HG03354 (cell line): ENCODE data around the gene PCDH17.

Source experiments
- ATAC-seq: cut with Tn5 transposase; IDR thresholded peaks from one replicate; pipeline ENCODE4 v1.9.1; 2021; ENCODE audit warnings: mild to moderate bottlenecking; ENCODE audit not compliant: unreplicated experiment, poor library complexity, severe bottlenecking

Gene PCDH17

DNA sequence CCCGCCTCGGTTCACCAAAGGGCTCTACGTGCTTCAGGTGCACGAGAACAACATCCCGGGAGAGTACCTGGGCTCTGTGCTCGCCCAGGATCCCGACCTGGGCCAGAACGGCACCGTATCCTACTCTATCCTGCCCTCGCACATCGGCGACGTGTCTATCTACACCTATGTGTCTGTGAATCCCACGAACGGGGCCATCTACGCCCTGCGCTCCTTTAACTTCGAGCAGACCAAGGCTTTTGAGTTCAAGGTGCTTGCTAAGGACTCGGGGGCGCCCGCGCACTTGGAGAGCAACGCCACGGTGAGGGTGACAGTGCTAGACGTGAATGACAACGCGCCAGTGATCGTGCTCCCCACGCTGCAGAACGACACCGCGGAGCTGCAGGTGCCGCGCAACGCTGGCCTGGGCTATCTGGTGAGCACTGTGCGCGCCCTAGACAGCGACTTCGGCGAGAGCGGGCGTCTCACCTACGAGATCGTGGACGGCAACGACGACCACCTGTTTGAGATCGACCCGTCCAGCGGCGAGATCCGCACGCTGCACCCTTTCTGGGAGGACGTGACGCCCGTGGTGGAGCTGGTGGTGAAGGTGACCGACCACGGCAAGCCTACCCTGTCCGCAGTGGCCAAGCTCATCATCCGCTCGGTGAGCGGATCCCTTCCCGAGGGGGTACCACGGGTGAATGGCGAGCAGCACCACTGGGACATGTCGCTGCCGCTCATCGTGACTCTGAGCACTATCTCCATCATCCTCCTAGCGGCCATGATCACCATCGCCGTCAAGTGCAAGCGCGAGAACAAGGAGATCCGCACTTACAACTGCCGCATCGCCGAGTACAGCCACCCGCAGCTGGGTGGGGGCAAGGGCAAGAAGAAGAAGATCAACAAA lies 2.6 kb downstream of the PCDH17 start:
- ATAC-seq: no peak

DNA sequence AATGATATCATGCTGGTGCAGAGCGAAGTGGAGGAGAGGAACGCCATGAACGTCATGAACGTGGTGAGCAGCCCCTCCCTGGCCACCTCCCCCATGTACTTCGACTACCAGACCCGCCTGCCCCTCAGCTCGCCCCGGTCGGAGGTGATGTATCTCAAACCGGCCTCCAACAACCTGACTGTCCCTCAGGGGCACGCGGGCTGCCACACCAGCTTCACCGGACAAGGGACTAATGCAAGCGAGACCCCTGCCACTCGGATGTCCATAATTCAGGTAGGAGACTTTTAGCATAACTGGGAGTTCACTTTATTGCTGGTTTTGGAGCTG lies 3.3 kb downstream of the PCDH17 start:
- ATAC-seq: no peak

DNA sequence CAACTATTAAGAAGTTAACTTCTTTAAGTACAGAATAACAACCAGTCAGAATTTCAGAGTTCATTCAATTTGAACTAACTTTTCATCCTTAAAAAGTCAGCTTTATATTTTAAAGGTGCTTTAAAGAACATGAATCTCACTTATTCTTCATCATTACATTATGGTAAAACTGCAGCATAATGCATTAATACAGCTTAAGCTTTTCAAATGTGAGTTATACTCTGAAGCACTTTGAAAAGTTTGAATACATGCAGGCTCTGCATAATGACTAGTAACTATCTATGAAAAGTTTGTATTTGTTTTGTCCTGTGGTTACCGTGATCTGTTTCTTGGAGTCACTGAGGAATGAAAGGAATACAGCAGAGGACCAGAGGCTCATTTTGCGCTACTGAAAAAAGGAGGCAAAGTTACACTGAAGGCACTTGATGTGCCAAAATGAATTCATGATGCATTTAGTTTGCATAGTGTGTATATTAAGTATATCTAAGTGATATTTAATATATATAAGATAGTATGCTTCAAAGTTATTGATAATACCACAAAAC lies 4.1 kb downstream of the PCDH17 start:
- ATAC-seq: no peak

GRCh38 chr13:57636816-57637215 lies 5.3 kb downstream of the PCDH17 start:
- ATAC-seq: no peak

- ATAC-seq: no peak
Observed at GRCh38 chr13:57637515-57637914, 6.0 kb downstream of the PCDH17 start.

- ATAC-seq: no peak
Observed at GRCh38 chr13:57638186-57638890, 6.8 kb downstream of the PCDH17 start.

DNA sequence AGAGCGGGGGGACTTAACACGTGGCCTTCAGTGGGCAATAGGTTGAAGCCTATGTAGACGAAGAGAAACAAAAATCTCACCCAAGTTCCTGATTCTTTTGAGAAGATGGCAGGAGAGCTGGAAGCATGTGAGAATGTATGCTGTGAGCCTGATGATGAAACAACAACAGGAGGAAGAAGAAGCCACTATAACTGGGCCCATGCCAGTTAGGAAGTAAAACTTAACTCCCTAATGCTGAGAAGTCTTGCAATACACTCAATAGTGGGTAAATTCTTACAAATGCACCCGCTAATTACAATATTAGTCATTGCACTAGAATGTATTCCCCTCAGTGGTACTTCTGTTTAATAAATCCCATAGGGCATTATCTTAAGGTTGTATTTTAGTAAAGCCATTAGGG lies 9.1 kb downstream of the PCDH17 start:
- ATAC-seq: no peak

DNA sequence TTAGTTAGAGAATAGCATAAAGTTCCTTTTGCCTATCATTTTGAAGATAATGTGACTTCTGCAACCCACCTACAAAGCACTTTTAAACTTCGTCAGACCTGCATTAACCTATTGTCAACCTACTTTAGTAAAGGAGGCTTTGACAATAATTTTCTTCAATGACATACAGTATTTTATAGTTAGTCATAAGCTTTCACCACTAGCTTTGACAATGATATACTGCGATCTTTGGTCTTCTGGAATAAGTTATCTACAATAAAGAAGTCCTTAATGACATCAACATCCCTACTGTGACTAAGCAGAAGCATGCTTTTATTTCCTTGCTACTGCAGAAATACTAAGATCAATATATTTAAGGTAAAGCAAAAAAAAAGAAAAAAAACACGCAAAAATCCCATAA lies 9.5 kb downstream of the PCDH17 start:
- ATAC-seq: no peak

- ATAC-seq: no peak
Observed at GRCh38 chr13:57644106-57644505, 12.6 kb downstream of the PCDH17 start.

DNA sequence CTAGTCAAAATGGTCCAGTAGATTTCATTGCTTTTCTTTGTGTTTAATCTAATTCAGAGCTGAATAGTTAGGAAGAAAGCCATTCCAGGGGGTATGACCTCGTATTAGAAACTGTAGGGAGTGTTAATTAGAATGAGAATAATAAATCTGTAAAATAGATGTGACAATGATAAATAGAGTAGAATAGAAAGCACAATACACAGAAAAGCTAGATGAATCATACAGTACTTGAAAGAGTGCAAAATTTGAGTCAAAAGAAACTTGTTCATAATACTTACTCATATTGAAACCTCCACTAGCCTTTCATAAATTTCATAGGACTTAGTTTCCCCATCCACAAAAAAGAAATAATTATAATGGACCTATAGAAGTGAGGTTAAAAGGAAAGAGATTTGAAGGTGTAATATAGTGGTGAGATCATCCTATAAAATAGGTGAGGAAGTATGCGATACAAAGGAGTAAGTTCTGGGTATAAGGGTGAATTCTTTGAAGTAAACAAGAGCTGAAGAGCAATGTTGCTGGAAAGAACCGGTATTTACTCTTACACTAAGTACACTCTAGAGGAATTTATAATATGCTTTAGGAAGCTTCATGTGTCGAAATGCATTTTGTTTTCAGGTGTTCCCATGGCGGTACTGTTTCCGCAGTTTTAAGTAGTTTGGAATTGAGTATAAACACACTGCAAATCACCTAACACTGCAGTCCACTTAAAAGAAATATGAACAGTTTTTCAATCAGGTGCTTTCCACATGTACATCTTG lies 21.9 kb downstream of the PCDH17 start:
- ATAC-seq: no peak

DNA sequence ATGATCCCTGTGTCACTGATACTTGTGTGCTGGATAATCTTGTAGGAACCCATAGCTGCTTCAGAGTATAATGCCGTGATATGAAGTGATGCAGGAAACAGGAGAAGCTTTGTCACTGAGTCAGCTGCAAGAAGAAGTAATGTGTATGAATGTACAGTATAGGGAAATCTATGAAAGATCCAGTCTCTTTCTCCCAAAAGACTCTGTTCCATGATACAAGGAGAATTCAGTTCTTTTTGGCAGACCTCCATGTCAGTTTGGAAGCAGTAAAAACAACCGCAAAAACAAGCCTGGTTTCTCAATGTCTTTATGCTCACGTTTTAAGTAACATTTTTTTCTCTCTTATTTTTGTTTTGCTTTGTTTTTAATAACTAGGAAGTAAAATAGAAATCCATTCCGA lies 33.9 kb downstream of the PCDH17 start:
- no peak for ATAC-seq

- no peak for ATAC-seq
Observed at GRCh38 chr13:57666131-57666953, 34.8 kb downstream of the PCDH17 start.

DNA sequence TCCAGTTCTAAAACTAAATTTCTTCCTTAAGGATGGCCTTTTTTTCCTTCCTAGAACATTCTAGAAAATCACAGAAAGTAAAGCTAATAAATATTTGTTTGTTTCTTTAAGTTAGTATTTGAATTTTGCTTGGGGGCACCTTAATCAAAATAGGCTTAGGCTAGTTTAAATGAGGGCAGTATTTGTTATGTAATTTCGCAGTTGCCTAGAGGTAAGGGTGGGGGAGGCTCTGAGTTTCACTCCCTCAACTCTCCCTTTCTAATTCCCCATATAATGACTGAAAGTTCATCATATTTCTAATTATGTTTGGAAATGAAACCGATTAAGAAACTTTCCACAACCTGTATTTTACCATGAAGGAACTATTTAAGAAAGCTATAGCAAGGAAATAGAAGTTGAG lies 40.6 kb downstream of the PCDH17 start:
- no peak for ATAC-seq

GRCh38 chr13:57673197-57673596 lies 41.7 kb downstream of the PCDH17 start:
- no peak for ATAC-seq

DNA sequence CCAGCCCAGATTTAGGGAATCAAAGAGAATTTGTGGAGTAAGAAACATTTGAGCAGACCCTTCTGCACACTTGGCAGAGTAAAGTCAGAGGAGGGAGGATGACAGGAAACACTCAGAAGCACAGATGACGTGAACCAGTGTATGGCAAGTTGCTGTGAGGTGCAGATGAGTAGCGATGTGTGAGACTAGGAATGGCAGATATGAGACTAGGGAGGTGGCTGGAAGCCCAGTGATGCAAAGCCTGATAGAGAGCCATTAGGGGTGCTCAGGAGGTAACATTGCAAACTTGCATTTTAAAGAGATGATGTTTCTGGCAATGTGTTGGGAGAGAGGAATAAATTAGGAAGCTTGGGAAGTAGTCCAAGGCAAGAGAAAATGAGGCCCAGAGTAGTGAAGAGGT lies 44.0 kb downstream of the PCDH17 start:
- ATAC-seq: no peak

GRCh38 chr13:57680609-57681008 lies 49.1 kb downstream of the PCDH17 start:
- no peak for ATAC-seq

DNA sequence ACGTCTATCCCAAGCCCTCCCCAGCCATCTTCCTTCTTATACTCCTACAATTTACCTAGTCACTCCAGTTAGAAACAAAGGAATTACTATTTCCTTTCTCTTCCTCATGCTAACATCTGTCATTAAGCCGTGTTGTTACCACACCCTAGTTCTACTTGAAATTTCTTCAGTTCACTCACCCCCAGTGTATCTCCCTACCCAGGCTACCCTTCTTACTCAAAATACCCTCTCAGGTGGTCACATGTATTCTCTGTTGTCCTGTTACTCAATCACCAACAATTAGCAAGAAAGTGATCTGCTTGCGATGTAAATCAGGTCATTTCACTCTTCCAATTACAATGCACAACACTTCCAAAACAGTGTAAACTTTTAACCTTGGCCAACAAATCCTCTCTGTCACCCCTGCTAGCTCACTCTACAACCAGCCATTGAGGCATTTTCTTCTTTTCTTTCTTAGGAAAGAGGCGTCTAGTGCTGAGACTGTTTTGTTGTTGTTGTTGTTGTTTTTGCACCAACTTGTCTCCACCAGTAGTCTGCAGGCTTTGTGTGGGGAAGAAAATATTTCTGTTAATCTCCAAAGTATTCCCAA lies 50.7 kb downstream of the PCDH17 start:
- no peak for ATAC-seq

- ATAC-seq: no peak
Observed at GRCh38 chr13:57698851-57699250, 67.3 kb downstream of the PCDH17 start.

- no peak for ATAC-seq
Observed at GRCh38 chr13:57704031-57704430, 72.5 kb downstream of the PCDH17 start.
